ENCODE results near the gene ASCL5. TPM values are rescaled to one million over a fixed set of nuclear protein-coding genes. Genes with fewer than 3 reads are reported as not detected.

The ASCL5 gene
- total and polyA plus RNA-seq, 9 of the 15 experiments (the other 6 are each of a cell fraction or from before 2014, with no cell fraction given): 0.09 TPM; not detected in 8

DNA sequence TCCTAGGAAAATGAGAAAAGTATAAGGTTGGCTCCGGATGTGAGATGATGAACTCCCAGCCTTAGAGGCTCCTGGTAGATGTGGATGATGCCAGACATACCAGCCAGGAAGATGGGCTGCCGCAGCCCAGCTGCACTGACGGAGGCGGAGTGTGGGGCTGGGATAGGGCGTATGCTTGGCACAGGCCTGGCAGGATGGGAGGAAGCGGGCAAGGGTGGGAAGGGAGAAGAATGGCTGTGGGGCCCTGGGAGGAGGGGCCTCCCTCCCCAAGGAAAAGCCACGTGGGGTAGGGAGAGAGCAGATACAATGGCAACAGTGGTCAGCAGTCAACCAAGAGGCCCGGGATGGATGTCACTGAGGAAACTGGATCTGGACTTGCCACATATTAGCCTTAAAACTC lies 62.2 kb downstream of the ASCL5 start:
- CTCF ChIA-PET (ENCODE audit: low intra/inter-chr PET ratio): interaction anchor here (0.6 kb wide), 1 partner anchor 29 kb away, joined by 3 read pairs; no protein-coding TSS in a partner anchor
- Histone ChIP-seq H3K9me1 (ENCODE audit: control insufficient read depth, insufficient read depth, low read length) (peaks cover 4% of the 10 kb centered on the region), H3K4me2 (ENCODE audit: insufficient read depth, low read length) (no peak overlapping the region), H4K20me1 (replicated peaks; ENCODE audit: control insufficient read depth, insufficient read depth, low read length) (peaks cover 23% of the 10 kb centered on the region; the same call in 1 of the 2 replicates), H2AFZ (ENCODE audit: low read depth, low read length) (no peak overlapping the region), H3K4me1 (replicated peaks in 1 of 2; ENCODE audit: control insufficient read depth in 2 of 2, insufficient read depth in 2 of 2, low read length in 2 of 2) (peaks cover 0 to 1% of the 10 kb centered on the region in 2 experiments; a peak in 2 of 5 replicates), H3K4me3 (no peak overlapping the region), H3K27me3 (ENCODE audit: control insufficient read depth in 2 of 2, insufficient read depth in 2 of 2, low read length in 2 of 2) (peaks cover 49 to 86% of the 10 kb centered on the region in 2 experiments), H3K36me3 (ENCODE audit: control insufficient read depth, insufficient read depth, low read length) (no peaks in the 10 kb centered on the region), H3K79me2 (ENCODE audit: control insufficient read depth, insufficient read depth, low read length) (no peaks in the 10 kb centered on the region), H3K9ac (ENCODE audit: insufficient read depth in 1 of 2, low read depth in 2 of 2, low read length in 2 of 2) (no peak overlapping the region), H3K9me3 (replicated peaks; ENCODE audit: control insufficient read depth, insufficient read depth, low read depth, low read length) (no peaks in the 10 kb centered on the region), H3K27ac (ENCODE audit: extremely low read depth, low read depth, low read length) (no peak overlapping the region)
- ATAC-seq: no peak
- TF ChIP-seq HMGXB4 (CRISPR knock-in tag; IDR thresholded peaks at IDR 0.05) (no peak), YBX1 (IDR thresholded peaks at IDR 0.05) (no peak), SAFB2 (IDR thresholded peaks at IDR 0.05; ENCODE audit: borderline replicate concordance, low read depth, low read length, severe bottlenecking) (no peak), ZNF696 (CRISPR knock-in tag; conservative IDR thresholded peaks at IDR 0.05) (no peak), SIN3A (IDR thresholded peaks at IDR 0.05; ENCODE audit: borderline replicate concordance in 2 of 2, control insufficient read depth in 1 of 2, low read depth in 2 of 2, low read length in 2 of 2) (no peak), NR4A1 (CRISPR knock-in tag; IDR thresholded peaks at IDR 0.05) (no peak), NR4A1 (tag; IDR thresholded peaks at IDR 0.05) (no peak), ZBTB7A (IDR thresholded peaks at IDR 0.05; ENCODE audit: borderline replicate concordance, control insufficient read depth, low read depth, low read length) (no peak), CHD4 (IDR thresholded peaks at IDR 0.05; ENCODE audit: insufficient read depth, insufficient replicate concordance, low read depth, low read length, poor library complexity, severe bottlenecking) (no peak), ZNF140 (CRISPR knock-in tag; IDR thresholded peaks at IDR 0.05) (no peak), IRF2 (CRISPR knock-in tag; IDR thresholded peaks at IDR 0.05) (no peak), NCOA6 (IDR thresholded peaks at IDR 0.05) (no peak), POLR2H (tag; IDR thresholded peaks at IDR 0.05; ENCODE audit: low read depth) (no peak)
- TF ChIP-seq, protein P1, sequence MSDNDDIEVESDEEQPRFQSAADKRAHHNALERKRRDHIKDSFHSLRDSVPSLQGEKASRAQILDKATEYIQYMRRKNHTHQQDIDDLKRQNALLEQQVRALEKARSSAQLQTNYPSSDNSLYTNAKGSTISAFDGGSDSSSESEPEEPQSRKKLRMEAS (CRISPR knock-in tag; IDR thresholded peaks at IDR 0.05): no peak
- no peak for DNase-seq (ENCODE audit: extremely low read depth in 1 of 4, low spot score in 3 of 4)
- in situ Hi-C loops (cut with MboI): no loop called here
- POLR2A ChIA-PET: interaction anchor here (1.1 kb wide), 1 partner anchor 16 kb away, joined by 5 read pairs; no protein-coding TSS in a partner anchor
- intact Hi-C loops (cut with micrococcal nuclease): no loop called here
- under 1% methylated on average over 8 of the region's 8 CpGs for WGBS (ENCODE audit: insufficient coverage, low coverage, missing lambda C conversion rate)
- BruUV-seq (replicated peaks): no TSS peak
- no peak for FAIRE-seq

Measured in K562 (cell line).